Measurements from ENCODE around the gene TIMM8B. TPM values are rescaled to one million over a fixed set of nuclear protein-coding genes. Genes with fewer than 3 reads are reported as not detected.

TIMM8B gene, protein sequence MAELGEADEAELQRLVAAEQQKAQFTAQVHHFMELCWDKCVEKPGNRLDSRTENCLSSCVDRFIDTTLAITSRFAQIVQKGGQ
- 37.0 and 39.6 TPM in 2 replicates for total RNA-seq

DNA sequence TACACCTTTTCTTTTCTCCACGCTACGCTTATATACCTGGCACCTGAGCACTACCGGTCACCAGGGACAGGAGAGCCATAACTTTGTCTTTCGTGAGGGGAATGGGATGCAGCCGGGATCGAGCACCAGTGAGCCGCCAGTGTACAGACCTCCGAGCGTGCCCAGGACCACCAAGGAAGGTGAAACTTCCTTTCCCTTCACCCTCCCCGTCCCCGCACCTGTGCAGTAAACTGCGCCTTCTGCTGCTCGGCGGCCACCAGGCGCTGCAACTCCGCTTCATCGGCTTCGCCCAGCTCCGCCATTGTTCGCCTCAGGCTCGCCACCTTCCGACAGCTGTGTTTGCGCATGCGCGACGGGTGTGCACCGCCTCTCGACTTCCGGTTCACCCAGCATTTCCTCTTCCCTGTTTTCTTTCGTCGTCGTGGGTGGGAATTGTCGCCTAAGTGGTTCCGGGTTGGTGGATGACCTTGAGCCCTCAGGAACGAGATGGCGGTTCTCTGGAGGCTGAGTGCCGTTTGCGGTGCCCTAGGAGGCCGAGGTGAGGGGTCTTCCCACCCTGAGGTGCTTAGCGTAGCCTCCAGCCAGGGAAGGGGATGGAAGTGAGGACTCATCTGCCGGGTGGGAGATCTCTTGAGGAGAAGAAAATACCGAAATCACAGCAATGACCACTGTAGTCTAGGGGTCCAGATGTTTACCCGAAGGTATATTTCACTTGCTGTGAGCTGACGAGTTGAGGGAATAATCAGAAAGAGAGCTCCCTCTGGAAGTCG lies at the start of gene TIMM8B, which contains the start of gene SDHD:
TSS of gene TIMM8B (minus strand) at position 335 of the 770 bp plus-strand sequence. CDS start at position 302, 33 bp downstream.
TSS of gene SDHD (plus strand) at position 452 of the 770 bp plus-strand sequence. CDS start at position 487, 35 bp downstream.
- Mint-ChIP-seq H3K27ac (peak within 1 kb of the TSS; percentile 97), H3K36me3 (ENCODE audit: low read depth) (peaks cover 90% of the 10 kb centered on the region), H3K4me3 (peak within 1 kb of the TSS; percentile 100), H3K9me3 (no peaks in the 10 kb centered on the region), H3K4me1 (peaks cover 45% of the 10 kb centered on the region), H3K27me3 (no peaks in the 10 kb centered on the region)
- peak; percentile 88 for DNase-seq
- CTCF ChIA-PET, result interaction anchor here (0.9 to 2.0 kb wide), 8 partner anchors 84 to 1203 kb away, joined by 3 to 5 read pairs (median 3); no protein-coding TSS in a partner anchor
- TF ChIP-seq, protein P1, sequence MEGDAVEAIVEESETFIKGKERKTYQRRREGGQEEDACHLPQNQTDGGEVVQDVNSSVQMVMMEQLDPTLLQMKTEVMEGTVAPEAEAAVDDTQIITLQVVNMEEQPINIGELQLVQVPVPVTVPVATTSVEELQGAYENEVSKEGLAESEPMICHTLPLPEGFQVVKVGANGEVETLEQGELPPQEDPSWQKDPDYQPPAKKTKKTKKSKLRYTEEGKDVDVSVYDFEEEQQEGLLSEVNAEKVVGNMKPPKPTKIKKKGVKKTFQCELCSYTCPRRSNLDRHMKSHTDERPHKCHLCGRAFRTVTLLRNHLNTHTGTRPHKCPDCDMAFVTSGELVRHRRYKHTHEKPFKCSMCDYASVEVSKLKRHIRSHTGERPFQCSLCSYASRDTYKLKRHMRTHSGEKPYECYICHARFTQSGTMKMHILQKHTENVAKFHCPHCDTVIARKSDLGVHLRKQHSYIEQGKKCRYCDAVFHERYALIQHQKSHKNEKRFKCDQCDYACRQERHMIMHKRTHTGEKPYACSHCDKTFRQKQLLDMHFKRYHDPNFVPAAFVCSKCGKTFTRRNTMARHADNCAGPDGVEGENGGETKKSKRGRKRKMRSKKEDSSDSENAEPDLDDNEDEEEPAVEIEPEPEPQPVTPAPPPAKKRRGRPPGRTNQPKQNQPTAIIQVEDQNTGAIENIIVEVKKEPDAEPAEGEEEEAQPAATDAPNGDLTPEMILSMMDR (IDR thresholded peaks at IDR 0.05), result no peak
- POLR2A ChIA-PET, result interaction anchor here (0.6 to 2.0 kb wide), 15 partner anchors 9 to 1994 kb away, joined by 3 to 20 read pairs (median 4); partner anchors contain the start of genes ALG9, NKAPD1 and PIH1D2
- intact Hi-C loops (cut with micrococcal nuclease), result loop anchor here (1.0 to 5.0 kb wide), 9 partner anchors 12 to 484 kb away; partner anchors contain the start of genes CFAP68, DLAT, FDXACB1 and NKAPD1
- peak; percentile 88 for ATAC-seq (ENCODE audit: low read depth)

DNA sequence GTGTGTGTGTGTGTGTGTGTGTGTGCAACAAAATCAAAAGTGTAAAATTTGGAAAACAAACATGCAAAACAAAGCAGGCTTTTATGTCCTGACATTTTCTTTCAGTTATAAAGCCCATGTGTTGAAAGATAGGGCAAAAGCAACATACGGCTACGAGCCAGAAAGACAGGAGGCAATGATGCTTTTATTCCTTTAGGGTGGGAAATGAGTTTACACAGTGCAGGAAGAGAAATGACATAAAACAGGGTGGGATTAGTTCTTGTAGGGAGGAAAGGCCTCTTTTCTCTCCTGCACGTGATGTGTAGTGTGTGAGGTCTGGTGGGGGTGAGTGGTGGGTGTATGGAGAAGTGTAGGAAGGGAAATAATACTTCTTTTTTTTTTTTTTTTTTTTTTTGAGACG lies 47.9 kb upstream of the TIMM8B start:
- Mint-ChIP-seq H3K9me3 (no peaks in the 10 kb centered on the region), H3K36me3 (ENCODE audit: low read depth) (no peaks in the 10 kb centered on the region), H3K4me3 (no peak overlapping the region), H3K27me3 (no peaks in the 10 kb centered on the region), H3K4me1 (no peaks in the 10 kb centered on the region), H3K27ac (no peak overlapping the region)
- ChIA-PET POLR2A (no interaction called here), CTCF (no interaction called here)
- ATAC-seq (ENCODE audit: low read depth), result no peak
- no peak for DNase-seq
- intact Hi-C loops (cut with micrococcal nuclease), result no loop called here
- TF ChIP-seq, protein P1 (IDR thresholded peaks at IDR 0.05), result no peak

DNA sequence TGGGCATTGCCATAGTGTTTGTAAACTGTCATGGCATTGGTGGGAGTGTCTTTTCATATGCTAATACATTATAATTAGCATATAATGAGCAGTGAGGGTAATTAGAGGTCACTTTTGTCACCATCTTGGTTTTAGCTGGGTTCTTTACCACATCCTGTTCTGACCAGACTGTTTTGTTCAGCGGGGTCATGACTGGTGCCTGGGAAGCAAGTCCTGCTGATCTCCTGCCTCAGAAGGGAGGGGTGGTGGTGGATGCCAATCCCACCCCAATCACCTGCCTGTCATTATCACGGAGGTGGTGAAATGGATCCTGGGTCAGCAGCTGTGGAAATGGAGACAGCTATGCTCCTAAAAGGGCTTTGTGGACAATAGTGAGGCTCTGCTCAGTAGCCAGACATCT lies 46.2 kb upstream of the TIMM8B start:
- DNase-seq (no peak), ATAC-seq (ENCODE audit: low read depth) (no peak)
- ChIA-PET CTCF (no interaction called here), POLR2A (no interaction called here)
- TF ChIP-seq, protein P1 (IDR thresholded peaks at IDR 0.05), result no peak
- Mint-ChIP-seq H3K36me3 (ENCODE audit: low read depth) (no peaks in the 10 kb centered on the region), H3K27ac (no peak overlapping the region), H3K4me3 (no peak overlapping the region), H3K9me3 (no peaks in the 10 kb centered on the region), H3K27me3 (no peaks in the 10 kb centered on the region), H3K4me1 (no peaks in the 10 kb centered on the region)
- intact Hi-C loops (cut with micrococcal nuclease), result no loop called here

DNA sequence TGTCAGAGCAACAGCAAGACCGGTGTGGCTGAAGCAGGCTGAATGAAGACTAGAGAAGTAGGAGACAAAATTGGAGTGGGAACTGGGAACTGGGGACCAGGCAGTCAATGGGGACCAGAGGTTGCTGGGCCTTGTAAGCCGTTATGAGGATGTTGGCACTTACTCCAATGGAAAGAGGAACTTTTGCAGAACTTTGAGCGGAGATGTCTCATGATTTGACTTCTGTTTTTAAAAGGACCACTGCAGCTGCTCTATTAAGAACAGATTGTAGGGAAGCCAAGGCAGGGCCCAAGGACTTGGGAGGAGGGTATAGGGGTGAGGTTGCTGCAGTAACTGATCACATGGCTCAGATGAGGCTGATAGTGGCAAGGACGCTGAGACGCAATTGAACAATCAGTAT lies 43.1 kb upstream of the TIMM8B start:
- ATAC-seq (ENCODE audit: low read depth), result no peak
- no peaks in the 10 kb centered on the region for H3K27me3 Mint-ChIP-seq
- H3K36me3 Mint-ChIP-seq (ENCODE audit: low read depth), result no peaks in the 10 kb centered on the region
- no peaks in the 10 kb centered on the region for H3K4me1 Mint-ChIP-seq
- TF ChIP-seq, protein P1 (IDR thresholded peaks at IDR 0.05), result no peak
- no peak for DNase-seq
- no peaks in the 10 kb centered on the region for H3K9me3 Mint-ChIP-seq
- POLR2A ChIA-PET, result no interaction called here
- H3K27ac Mint-ChIP-seq, result no peak overlapping the region
- intact Hi-C loops (cut with micrococcal nuclease), result no loop called here
- CTCF ChIA-PET, result no interaction called here
- H3K4me3 Mint-ChIP-seq, result no peak overlapping the region

DNA sequence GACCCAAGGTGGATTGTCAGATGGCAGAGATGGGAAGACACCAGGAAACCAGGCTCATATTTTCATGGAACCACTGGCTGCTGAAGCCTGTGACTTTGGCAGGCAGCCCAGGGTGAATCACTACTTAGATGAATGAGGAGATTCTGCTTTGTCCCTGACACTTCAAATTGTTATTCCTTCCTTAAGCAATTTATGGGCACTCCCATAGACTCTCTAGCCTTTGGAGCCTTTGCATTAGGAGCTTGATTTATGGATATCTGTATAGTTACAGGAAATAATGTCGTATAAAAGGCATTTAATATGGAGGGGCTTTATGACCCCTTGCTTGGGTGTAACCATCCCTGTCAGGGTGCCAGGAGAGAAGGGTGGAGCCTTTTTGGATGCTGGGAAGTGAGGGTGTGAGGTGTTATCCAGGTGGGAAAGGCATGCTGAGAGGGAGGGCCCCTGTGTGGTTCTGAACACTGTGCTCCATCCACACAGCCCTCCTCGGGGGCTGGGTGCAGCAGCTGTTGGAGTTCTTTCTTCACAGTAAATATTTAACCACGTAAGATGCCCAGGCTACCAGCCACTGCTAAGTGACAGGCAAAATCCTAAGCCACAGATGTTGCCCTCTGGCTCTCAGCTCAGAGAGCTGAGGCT lies 42.0 kb upstream of the TIMM8B start:
- intact Hi-C loops (cut with micrococcal nuclease), result no loop called here
- Mint-ChIP-seq H3K9me3 (no peaks in the 10 kb centered on the region), H3K36me3 (ENCODE audit: low read depth) (no peaks in the 10 kb centered on the region), H3K4me1 (no peaks in the 10 kb centered on the region), H3K27ac (no peak overlapping the region), H3K27me3 (no peaks in the 10 kb centered on the region), H3K4me3 (no peak overlapping the region)
- ATAC-seq (ENCODE audit: low read depth) (no peak), DNase-seq (no peak)
- TF ChIP-seq, protein P1 (IDR thresholded peaks at IDR 0.05), result no peak
- ChIA-PET POLR2A (no interaction called here), CTCF (no interaction called here)

Data from activated B cell treated with CpG ODN at 0.5 μM for 24 hours (primary cell).